IMR-90 (cell line): Measurements from ENCODE around the gene FRS3.
A peak's percentile ranks its signal among the peaks of the same experiment; 100 is the strongest.

Source experiments
- CTCF ChIP-seq: conservative IDR thresholded peaks from 2 replicates; pipeline ENCODE4 v1.5.1; 2012; ENCODE audit warnings: mild to moderate bottlenecking, low read depth, low read length, improper control_type of control experiment
- MAFK ChIP-seq: IDR thresholded peaks from 2 replicates; pipeline ENCODE4 v1.6.1; 2012; ENCODE audit warnings: low read depth, low read length, improper control_type of control experiment
- MAZ ChIP-seq: IDR thresholded peaks from 2 replicates; pipeline ENCODE4 v1.6.1; 2012; ENCODE audit warnings: low read depth, mild to moderate bottlenecking, low read length, improper control_type of control experiment, moderate library complexity, borderline replicate concordance
- POLR2A ChIP-seq: IDR thresholded peaks from 2 replicates; pipeline ENCODE4 v1.6.1; 2012; ENCODE audit warnings: mild to moderate bottlenecking, low read depth, low read length
- RAD21 ChIP-seq: IDR thresholded peaks from 2 replicates; pipeline ENCODE4 v1.6.1; 2012; ENCODE audit warnings: low read length, improper control_type of control experiment
- RCOR1 ChIP-seq: IDR thresholded peaks from 2 replicates; pipeline ENCODE4 v1.6.1; 2012; ENCODE audit warnings: mild to moderate bottlenecking, low read length, improper control_type of control experiment; ENCODE audit not compliant: insufficient replicate concordance
- SMC3 ChIP-seq: fragments of 150-350 bp; IDR thresholded peaks from 2 replicates; pipeline ENCODE4 v1.6.1; 2016; ENCODE audit warnings: low read depth, mild to moderate bottlenecking, antibody characterized with exemption, low read length, moderate library complexity
- USF2 ChIP-seq: fragments of 150-350 bp; IDR thresholded peaks from 2 replicates; pipeline ENCODE4 v1.6.1; 2017; ENCODE audit warnings: mild to moderate bottlenecking, antibody characterized with exemption, low read length, low read depth

DNA sequence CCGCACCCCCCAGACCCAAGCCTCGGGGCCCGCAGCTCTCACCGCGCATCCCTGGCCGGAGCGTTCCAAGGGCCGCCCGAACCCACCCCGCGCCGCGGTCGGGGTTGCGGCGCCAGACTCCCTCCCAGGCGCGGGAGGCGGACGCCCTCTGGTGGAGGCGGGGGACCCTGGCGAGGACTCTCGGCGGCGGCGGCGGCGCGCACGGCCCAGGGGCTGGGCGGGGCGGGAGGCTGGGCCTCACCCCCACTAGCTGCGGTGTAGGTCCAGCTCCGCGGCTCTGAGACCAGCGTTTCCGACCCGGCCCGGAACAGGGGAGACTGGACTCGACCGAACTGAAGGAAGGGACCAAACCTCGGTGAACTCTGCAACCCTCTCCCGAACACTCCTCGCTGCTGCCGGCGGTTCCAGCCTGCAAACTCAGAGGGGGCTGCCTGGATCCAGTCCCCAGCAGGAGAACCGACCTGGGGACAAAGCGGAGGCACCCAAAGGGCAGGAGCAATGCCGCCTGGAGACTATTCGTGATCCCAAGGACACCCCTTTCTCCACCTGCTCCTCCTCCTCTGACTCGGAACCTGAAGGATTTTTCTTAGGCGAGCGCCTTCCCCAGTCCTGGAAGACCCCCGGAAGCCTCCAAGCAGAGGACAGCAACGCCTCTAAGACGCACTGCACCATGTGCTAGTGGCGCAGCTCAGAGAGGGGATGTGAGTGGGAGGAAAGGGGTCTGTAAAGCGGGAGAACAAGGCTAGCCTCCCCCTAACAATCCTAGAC, 6.9 kb upstream of the FRS3 start:
- TF ChIP-seq RAD21 (peak; percentile 66), CTCF (peak; percentile 88), USF2 (no peak), SMC3 (peak; percentile 54), POLR2A (no peak), MAZ (peak; percentile 80; the same call in 1 of the 2 replicates), MAFK (no peak), RCOR1 (no peak)
